HL-60 (cell line): ENCODE data around the gene PIGT.

Experiments used
- CTCF ChIP-seq: IDR thresholded peaks from one replicate; pipeline ENCODE4 v1.5.1; 2011; ENCODE audit warnings: low read length, control low read depth, inconsistent platforms; ENCODE audit not compliant: insufficient read depth
- POLR2AphosphoS5 ChIP-seq: IDR thresholded peaks from 2 replicates; pipeline ENCODE4 v1.6.1; 2012; ENCODE audit warnings: low read depth
- REST ChIP-seq: IDR thresholded peaks from 2 replicates; pipeline ENCODE4 v1.6.1; 2012; ENCODE audit warnings: low read depth; ENCODE audit not compliant: insufficient replicate concordance

- TF ChIP-seq CTCF, result no peak
- no peak for TF ChIP-seq REST
- TF ChIP-seq POLR2AphosphoS5, result no peak
Measured at GRCh38 chr20:45433316-45433715, 17.4 kb downstream of the PIGT start.
